K562 (cell line): Measurements from ENCODE around the gene LETM1. TPM values are rescaled to one million over a fixed set of nuclear protein-coding genes. Genes with fewer than 3 reads are reported as not detected.

Experiments used
- ATAC-seq: fragments of 200-7000 bp; cut with Tn5 transposase; 3 replicates; pipeline ENCODE4 v1.9.1; 2020; ENCODE audit warnings: moderate library complexity
- BruUV-seq: library from RNA; stranded (reverse); fragments of 400-500 nt; replicated peaks from 2 replicates; lab custom pipeline; 2021; lab: Mats Ljungman, UMichigan
- CTCF ChIA-PET: fragments of 300-600 bp; formaldehyde crosslinking; extraction: SDS; loops from one replicate; lab custom pipeline; 2021; ENCODE audit warnings: low intra/inter-chr PET ratio; lab: Yijun Ruan, JAX
- POLR2A ChIA-PET: fragments of 300-600, 350-650 bp; sonication (Branson Sonifier 250); formaldehyde crosslinking; extraction: SDS; loops from one replicate; lab custom pipeline; 2021; ENCODE audit warnings: antibody characterized with exemption, inconsistent platforms; lab: Yijun Ruan, JAX
- DNase-seq, 4 experiments: peaks; one replicate each; pipeline versions ENCODE4 v3.0.0 to v3.0.0-alpha.2; 2011 to 2018; ENCODE audit warnings: low spot score in 3 of 4, mixed read lengths in 3 of 4; ENCODE audit errors: extremely low read depth in 1 of 4
- FAIRE-seq: peaks from 2 replicates; lab custom pipeline; 2011; peaks lifted over from hg19 to GRCh38; lab: Jason Lieb, UNC
- H2AFZ ChIP-seq: 2 replicates; pipeline ENCODE4 v1.6.0; 2011; ENCODE audit warnings: low read depth, low read length, control low read depth, inconsistent platforms
- H3K27ac ChIP-seq: fragments of 200-600 bp; 3 replicates; pipeline ENCODE4 v1.8.0; 2011; ENCODE audit warnings: low read depth, mild to moderate bottlenecking, control low read depth, inconsistent platforms, low read length, moderate library complexity, mixed read lengths; ENCODE audit errors: extremely low read depth
- H3K27me3 ChIP-seq, 2 experiments: fragments of 300-600 bp in 1 of 2; 2 replicates in 1 of 2; 3 replicates in 1 of 2; pipeline versions ENCODE4 v1.6.0 to v1.8.0; 2011; ENCODE audit warnings: inconsistent platforms in 2 of 2, low read length in 2 of 2, mild to moderate bottlenecking in 1 of 2, mixed read lengths in 1 of 2, moderate library complexity in 1 of 2; ENCODE audit not compliant: control insufficient read depth in 2 of 2, insufficient read depth in 2 of 2
- H3K36me3 ChIP-seq: fragments of 300-600 bp; 3 replicates; pipeline ENCODE4 v1.8.0; 2011; ENCODE audit warnings: mild to moderate bottlenecking, low read length, inconsistent platforms; ENCODE audit not compliant: control insufficient read depth, insufficient read depth
- H3K4me1 ChIP-seq, 2 experiments: fragments of 200-600 bp in 1 of 2; replicated peaks in 1 of 2; 2 replicates in 1 of 2; 3 replicates in 1 of 2; pipeline versions ENCODE4 v1.5.1 to v1.8.0; 2011; ENCODE audit warnings: inconsistent platforms in 2 of 2, low read length in 2 of 2, mild to moderate bottlenecking in 1 of 2, mixed read lengths in 1 of 2, moderate library complexity in 1 of 2; ENCODE audit not compliant: control insufficient read depth in 2 of 2, insufficient read depth in 2 of 2
- H3K4me2 ChIP-seq: 2 replicates; pipeline ENCODE4 v1.6.1; 2011; ENCODE audit warnings: low read length, control low read depth, inconsistent platforms, mixed read lengths; ENCODE audit not compliant: insufficient read depth
- H3K4me3 ChIP-seq: fragments of 200-600 bp; sonication (generic), shearing (Covaris generic); 2 replicates; pipeline ENCODE4 v1.5.1; 2016; ENCODE audit warnings: control low read depth, inconsistent platforms
- H3K79me2 ChIP-seq: fragments of 200-600 bp; 3 replicates; pipeline ENCODE4 v1.8.0; 2011; ENCODE audit warnings: low read length, inconsistent platforms; ENCODE audit not compliant: control insufficient read depth, insufficient read depth
- H3K9ac ChIP-seq, 2 experiments: 2 replicates each; pipeline versions ENCODE4 v1.6.0 to v1.6.1; 2011; ENCODE audit warnings: low read depth in 2 of 2, low read length in 2 of 2, control low read depth in 1 of 2, inconsistent platforms in 1 of 2, mild to moderate bottlenecking in 1 of 2, mixed read lengths in 1 of 2; ENCODE audit not compliant: insufficient read depth in 1 of 2
- H3K9me1 ChIP-seq: one replicate; pipeline ENCODE4 v1.6.0; 2011; ENCODE audit warnings: inconsistent platforms, mild to moderate bottlenecking, low read length, moderate library complexity; ENCODE audit not compliant: control insufficient read depth, insufficient read depth
- H3K9me3 ChIP-seq: replicated peaks from 2 replicates; pipeline ENCODE4 v1.5.1; 2011; ENCODE audit warnings: low read depth, low read length, inconsistent platforms; ENCODE audit not compliant: control insufficient read depth, insufficient read depth
- H4K20me1 ChIP-seq: replicated peaks from 2 replicates; pipeline ENCODE4 v1.6.1; 2011; ENCODE audit warnings: low read length, inconsistent platforms, mixed read lengths; ENCODE audit not compliant: control insufficient read depth, insufficient read depth
- EP300 ChIP-seq: IDR thresholded peaks from 2 replicates; pipeline ENCODE4 v1.6.1; 2012; ENCODE audit warnings: low read length, improper control_type of control experiment
- ETV5 ChIP-seq: sonication (generic); formaldehyde crosslinking; IDR thresholded peaks from 2 replicates; pipeline ENCODE4 v1.4.0; 2020; ENCODE audit warnings: low read depth, mild to moderate bottlenecking, missing genetic modification reagents
- ETV6 ChIP-seq, 3 experiments: fragments of 150-350 bp in 1 of 3; sonication (generic) in 1 of 3; formaldehyde crosslinking in 1 of 3; IDR thresholded peaks; 2 replicates each; pipeline versions ENCODE4 v1.6.1 to v1.8.0; 2014 to 2022; ENCODE audit warnings: borderline replicate concordance in 2 of 3, low read depth in 2 of 3, antibody characterized with exemption in 1 of 3, low read length in 1 of 3, mild to moderate bottlenecking in 1 of 3, missing genetic modification reagents in 1 of 3
- FIP1L1 ChIP-seq: fragments of 200-400 bp; formaldehyde crosslinking; IDR thresholded peaks from 2 replicates; pipeline ENCODE4 v1.6.1; 2018; ENCODE audit warnings: mild to moderate bottlenecking, low read depth, low read length; ENCODE audit not compliant: poor library complexity, severe bottlenecking
- NFE2L1 ChIP-seq: fragments of 450-650 bp; IDR thresholded peaks from 2 replicates; pipeline ENCODE4 v1.6.1; 2016; ENCODE audit warnings: missing genetic modification characterization, low read depth, mild to moderate bottlenecking, missing compliant biosample characterization, moderate library complexity, borderline replicate concordance
- RFX7 ChIP-seq: fragments of 250-450 bp; sonication (Bioruptor Pico); IDR thresholded peaks from 2 replicates; pipeline ENCODE4 v1.5.1; 2021; ENCODE audit warnings: mild to moderate bottlenecking
- TAF1 ChIP-seq: IDR thresholded peaks from 2 replicates; pipeline ENCODE4 v1.6.1; 2011; ENCODE audit warnings: mild to moderate bottlenecking, low read length, moderate library complexity; ENCODE audit not compliant: insufficient read depth, control insufficient read depth, severe bottlenecking; ENCODE audit errors: extremely low read depth
- THRB ChIP-seq: fragments of 450-650 bp; formaldehyde crosslinking; conservative IDR thresholded peaks from 2 replicates; pipeline ENCODE4 v1.4.0; 2022; ENCODE audit warnings: mild to moderate bottlenecking, missing genetic modification characterization
- ZBTB11 ChIP-seq, 3 experiments: fragments of 200-800 bp in 1 of 3; fragments of 250-450 bp in 1 of 3; fragments of 450-650 bp in 1 of 3; sonication (Bioruptor Pico) in 1 of 3; sonication (Bioruptor generic) in 1 of 3; formaldehyde crosslinking in 1 of 3; IDR thresholded peaks; 2 replicates each; pipeline versions ENCODE4 v1.6.1 to v1.8.0; 2016 to 2022; ENCODE audit warnings: mild to moderate bottlenecking in 2 of 3, missing genetic modification characterization in 2 of 3, missing compliant biosample characterization in 1 of 3, moderate library complexity in 1 of 3
- WGBS: fragments of 100-300 bp; shearing (Covaris generic); methylation state at CpG from one replicate; pipeline ENCODE4 v1.1.6; 2016; ENCODE audit warnings: low coverage, mixed read lengths; ENCODE audit not compliant: insufficient coverage; ENCODE audit errors: missing lambda C conversion rate; 5-methylcytosine and 5-hydroxymethylcytosine counted together
- in situ Hi-C: fragments of 300-500 bp; cut with MboI; formaldehyde crosslinking; loops from 4 replicates; pipeline ENCODE4 v1.15.0; 2018; ENCODE audit warnings: inconsistent platforms, mixed read lengths
- intact Hi-C: fragments of 100-400 bp; cut with micrococcal nuclease; formaldehyde crosslinking; loops from 2 replicates; pipeline ENCODE4 v1.14.2; 2022
- polyA plus RNA-seq, 8 experiments: library from polyadenylated mRNA; depleted of rRNA in 4 of 8; stranded (reverse) in 5 of 8; unstranded in 3 of 8; fragments of >200 nt; fragmentation: Nextera tagmentation in 2 of 8; fragmentation: Illumina TruSeq in 1 of 8; extraction: Ambion mirVana in 2 of 8; extraction: Trizol in 1 of 8; gene quantifications; 2 replicates each; pipeline versions ENCODE4 v1.2.1 to v1.2.3, GENCODE V29; 2011 to 2014; ENCODE audit warnings: inconsistent platforms in 1 of 8, missing spikeins in 1 of 8
- total RNA-seq, 7 experiments: library from RNA; depleted of rRNA in 6 of 7; stranded (reverse); fragments of >200 nt in 6 of 7; fragmentation: Illumina TruSeq in 2 of 7; extraction: Trizol in 2 of 7; gene quantifications; 2 replicates each; pipeline versions ENCODE4 v1.2.1 to v1.2.3, GENCODE V29; 2011 to 2021; ENCODE audit warnings: low replicate concordance in 1 of 7
- TF ChIP-seq, protein P1 (sequence below): fragments of 150-350 bp; IDR thresholded peaks from 2 replicates; pipeline ENCODE4 v1.6.1; 2014; ENCODE audit warnings: low read depth, mild to moderate bottlenecking, low read length, borderline replicate concordance

LETM1 gene
- total and polyA plus RNA-seq, 9 of the 15 experiments (the other 6 are each of a cell fraction or from before 2014, with no cell fraction given) = 3.9 to 109 (median 35.0) TPM

GRCh38 chr4:1900624-1901023, 44.7 kb upstream of the LETM1 start:
- peaks cover 34% of the 10 kb centered on the region for H4K20me1 ChIP-seq
- no peaks in the 10 kb centered on the region for H3K9me3 ChIP-seq
- intact Hi-C loops = no loop called here
- BruUV-seq = TSS peak; percentile 49
- H3K27me3 ChIP-seq = no peaks in the 10 kb centered on the region
- peaks cover 93% of the 10 kb centered on the region for H3K79me2 ChIP-seq
- no peak overlapping the region for H3K4me3 ChIP-seq
- H3K9me1 ChIP-seq = peaks cover 4% of the 10 kb centered on the region
- CTCF ChIA-PET = no interaction called here
- peaks cover 5% of the 10 kb centered on the region in 2 experiments; a peak in 4 of 5 replicates for H3K4me1 ChIP-seq
- no peak overlapping the region for H3K9ac ChIP-seq
- 94% methylated on average over 8 of the region's 16 CpGs for WGBS
- POLR2A ChIA-PET = interaction anchor here (1.0 to 3.3 kb wide), 2 partner anchors 17 to 47 kb away, joined by 4 to 15 read pairs; no protein-coding TSS in a partner anchor
- peaks cover 67% of the 10 kb centered on the region for H3K36me3 ChIP-seq
- FAIRE-seq = no peak
- no peak for ATAC-seq
- in situ Hi-C loops = loop anchor here (5.0 kb wide), 1 partner anchor 83 kb away; no protein-coding TSS in a partner anchor
- no peak overlapping the region for H2AFZ ChIP-seq
- no peak overlapping the region for H3K4me2 ChIP-seq
- no peak overlapping the region for H3K27ac ChIP-seq
- DNase-seq = no peak
- no peak for TF ChIP-seq ETV5 (CRISPR knock-in tag)
- TF ChIP-seq ETV6 (IDR thresholded peaks at IDR 0.05; ENCODE audit: borderline replicate concordance in 1 of 2, low read depth in 2 of 2, low read length in 1 of 2) = no peak
- no peak for TF ChIP-seq ETV6 (CRISPR knock-in tag; IDR thresholded peaks at IDR 0.05; ENCODE audit: borderline replicate concordance)
- TF ChIP-seq FIP1L1 = no peak
- TF ChIP-seq NFE2L1 (tag) = no peak
- TF ChIP-seq RFX7 (CRISPR knock-in tag) = no peak
- TF ChIP-seq THRB = no peak
- no peak for TF ChIP-seq TAF1
- TF ChIP-seq EP300 = no peak
- no peak for TF ChIP-seq ZBTB11 (CRISPR knock-in tag; IDR thresholded peaks at IDR 0.05)
- TF ChIP-seq, protein P1, sequence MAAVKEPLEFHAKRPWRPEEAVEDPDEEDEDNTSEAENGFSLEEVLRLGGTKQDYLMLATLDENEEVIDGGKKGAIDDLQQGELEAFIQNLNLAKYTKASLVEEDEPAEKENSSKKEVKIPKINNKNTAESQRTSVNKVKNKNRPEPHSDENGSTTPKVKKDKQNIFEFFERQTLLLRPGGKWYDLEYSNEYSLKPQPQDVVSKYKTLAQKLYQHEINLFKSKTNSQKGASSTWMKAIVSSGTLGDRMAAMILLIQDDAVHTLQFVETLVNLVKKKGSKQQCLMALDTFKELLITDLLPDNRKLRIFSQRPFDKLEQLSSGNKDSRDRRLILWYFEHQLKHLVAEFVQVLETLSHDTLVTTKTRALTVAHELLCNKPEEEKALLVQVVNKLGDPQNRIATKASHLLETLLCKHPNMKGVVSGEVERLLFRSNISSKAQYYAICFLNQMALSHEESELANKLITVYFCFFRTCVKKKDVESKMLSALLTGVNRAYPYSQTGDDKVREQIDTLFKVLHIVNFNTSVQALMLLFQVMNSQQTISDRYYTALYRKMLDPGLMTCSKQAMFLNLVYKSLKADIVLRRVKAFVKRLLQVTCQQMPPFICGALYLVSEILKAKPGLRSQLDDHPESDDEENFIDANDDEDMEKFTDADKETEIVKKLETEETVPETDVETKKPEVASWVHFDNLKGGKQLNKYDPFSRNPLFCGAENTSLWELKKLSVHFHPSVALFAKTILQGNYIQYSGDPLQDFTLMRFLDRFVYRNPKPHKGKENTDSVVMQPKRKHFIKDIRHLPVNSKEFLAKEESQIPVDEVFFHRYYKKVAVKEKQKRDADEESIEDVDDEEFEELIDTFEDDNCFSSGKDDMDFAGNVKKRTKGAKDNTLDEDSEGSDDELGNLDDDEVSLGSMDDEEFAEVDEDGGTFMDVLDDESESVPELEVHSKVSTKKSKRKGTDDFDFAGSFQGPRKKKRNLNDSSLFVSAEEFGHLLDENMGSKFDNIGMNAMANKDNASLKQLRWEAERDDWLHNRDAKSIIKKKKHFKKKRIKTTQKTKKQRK = no peak
